Spleen (tissue), 7 donors: ENCODE data around the gene HTR2A.

Source experiments
- POLR2A ChIP-seq, 3 donors: fragments of 450-650 bp; IDR thresholded peaks; one replicate each; pipeline ENCODE4 v1.5.1; 2017; ENCODE audit warnings: antibody characterized with exemption in 3 of 3, mild to moderate bottlenecking in 1 of 3
- POLR2AphosphoS5 ChIP-seq, 3 donors: sonication (generic); formaldehyde crosslinking; IDR thresholded peaks; one replicate each; pipeline ENCODE4 v1.5.1; 2017; ENCODE audit warnings: antibody characterized with exemption in 3 of 3
- TF ChIP-seq, protein P1 (sequence below), 11 experiments: fragments of 200-600 bp in 7 of 11; fragments of 450-650 bp in 4 of 11; sonication (generic) in 4 of 11; IDR thresholded peaks in 8 of 11; conservative IDR thresholded peaks in 3 of 11; 1 replicate in 7 of 11; 2 replicates in 4 of 11; pipeline versions ENCODE4 v1.4.0 to v1.8.0; 2016 to 2021; ENCODE audit warnings: antibody characterized with exemption in 11 of 11, inconsistent platforms in 4 of 11, mild to moderate bottlenecking in 1 of 11
- donor health status: DM: no; HTN: no; CAD: no; lungs with moderate emphysema.
- donor health status: DM: no; HTN: no; CAD: no.
- donor health status: DM: no; HTN: no; CAD: no.

- TF ChIP-seq, protein P1, sequence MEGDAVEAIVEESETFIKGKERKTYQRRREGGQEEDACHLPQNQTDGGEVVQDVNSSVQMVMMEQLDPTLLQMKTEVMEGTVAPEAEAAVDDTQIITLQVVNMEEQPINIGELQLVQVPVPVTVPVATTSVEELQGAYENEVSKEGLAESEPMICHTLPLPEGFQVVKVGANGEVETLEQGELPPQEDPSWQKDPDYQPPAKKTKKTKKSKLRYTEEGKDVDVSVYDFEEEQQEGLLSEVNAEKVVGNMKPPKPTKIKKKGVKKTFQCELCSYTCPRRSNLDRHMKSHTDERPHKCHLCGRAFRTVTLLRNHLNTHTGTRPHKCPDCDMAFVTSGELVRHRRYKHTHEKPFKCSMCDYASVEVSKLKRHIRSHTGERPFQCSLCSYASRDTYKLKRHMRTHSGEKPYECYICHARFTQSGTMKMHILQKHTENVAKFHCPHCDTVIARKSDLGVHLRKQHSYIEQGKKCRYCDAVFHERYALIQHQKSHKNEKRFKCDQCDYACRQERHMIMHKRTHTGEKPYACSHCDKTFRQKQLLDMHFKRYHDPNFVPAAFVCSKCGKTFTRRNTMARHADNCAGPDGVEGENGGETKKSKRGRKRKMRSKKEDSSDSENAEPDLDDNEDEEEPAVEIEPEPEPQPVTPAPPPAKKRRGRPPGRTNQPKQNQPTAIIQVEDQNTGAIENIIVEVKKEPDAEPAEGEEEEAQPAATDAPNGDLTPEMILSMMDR (IDR thresholded peaks at IDR 0.05 in 8 of 11, conservative IDR thresholded peaks at IDR 0.05 in 3 of 11), result peak; percentile 46 to 95 (median 88)
- peak in 1 of 3 donors; percentile 48 for TF ChIP-seq POLR2AphosphoS5 (IDR thresholded peaks at IDR 0.05)
- TF ChIP-seq POLR2A (IDR thresholded peaks at IDR 0.05), result no peak
Measured at GRCh38 chr13:46893798-46894560, 2.9 kb downstream of the HTR2A start.
